ENCODE measurements around the gene TMEM50B. TPM values are rescaled to one million over a fixed set of nuclear protein-coding genes. Genes with fewer than 3 reads are reported as not detected.
A peak's percentile ranks its signal among the peaks of the same experiment; 100 is the strongest.

TMEM50B gene
- total RNA-seq, 3 donors from 2014 or later (not counting 1 experiment from before 2014, with no cell fraction given) = 34.5 to 42.1 (median 40.5) TPM

DNA sequence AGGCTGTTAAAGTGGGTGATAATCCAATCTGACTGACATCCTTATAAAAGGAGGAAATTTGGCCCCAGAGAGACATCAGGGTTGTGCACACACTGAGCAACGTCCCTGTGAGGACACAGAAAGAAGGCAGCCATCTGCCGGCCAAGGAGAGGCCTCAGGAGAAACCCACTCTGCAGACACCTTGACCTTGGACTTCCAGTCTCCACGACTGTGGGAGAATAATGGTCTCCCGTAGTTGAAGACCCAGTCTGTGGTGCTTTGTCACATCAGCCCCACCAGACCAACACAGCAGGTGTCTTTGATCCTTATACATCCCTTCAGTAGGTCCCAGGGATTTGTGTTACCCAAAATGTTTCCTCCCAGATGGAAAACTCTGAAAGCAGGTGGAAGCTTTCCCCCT, 16.0 kb upstream of the TMEM50B start:
- Mint-ChIP-seq H3K9me3 (no peaks in the 10 kb centered on the region), H3K27me3 (ENCODE audit: low read depth in 2 of 2) (peaks cover 7 to 11% of the 10 kb centered on the region in 2 donors), H3K4me3 (no peak overlapping the region), H3K36me3 (no peaks in the 10 kb centered on the region), H3K27ac (no peak overlapping the region), H3K4me1 (peaks cover 12 to 13% of the 10 kb centered on the region in 2 donors)
- DNase-seq (no peak), ATAC-seq (no peak)
- TF ChIP-seq, protein P1, sequence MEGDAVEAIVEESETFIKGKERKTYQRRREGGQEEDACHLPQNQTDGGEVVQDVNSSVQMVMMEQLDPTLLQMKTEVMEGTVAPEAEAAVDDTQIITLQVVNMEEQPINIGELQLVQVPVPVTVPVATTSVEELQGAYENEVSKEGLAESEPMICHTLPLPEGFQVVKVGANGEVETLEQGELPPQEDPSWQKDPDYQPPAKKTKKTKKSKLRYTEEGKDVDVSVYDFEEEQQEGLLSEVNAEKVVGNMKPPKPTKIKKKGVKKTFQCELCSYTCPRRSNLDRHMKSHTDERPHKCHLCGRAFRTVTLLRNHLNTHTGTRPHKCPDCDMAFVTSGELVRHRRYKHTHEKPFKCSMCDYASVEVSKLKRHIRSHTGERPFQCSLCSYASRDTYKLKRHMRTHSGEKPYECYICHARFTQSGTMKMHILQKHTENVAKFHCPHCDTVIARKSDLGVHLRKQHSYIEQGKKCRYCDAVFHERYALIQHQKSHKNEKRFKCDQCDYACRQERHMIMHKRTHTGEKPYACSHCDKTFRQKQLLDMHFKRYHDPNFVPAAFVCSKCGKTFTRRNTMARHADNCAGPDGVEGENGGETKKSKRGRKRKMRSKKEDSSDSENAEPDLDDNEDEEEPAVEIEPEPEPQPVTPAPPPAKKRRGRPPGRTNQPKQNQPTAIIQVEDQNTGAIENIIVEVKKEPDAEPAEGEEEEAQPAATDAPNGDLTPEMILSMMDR (IDR thresholded peaks at IDR 0.05) = no peak
- intact Hi-C loops (cut with micrococcal nuclease) = no loop called here
- Histone ChIP-seq H3K9me3 (ENCODE audit: control insufficient read depth, insufficient read depth, low read length) (no peaks in the 10 kb centered on the region), H3K4me3 (ENCODE audit: low read length) (no peak overlapping the region), H3K27ac (ENCODE audit: low read length) (no peak overlapping the region), H3K4me1 (ENCODE audit: control insufficient read depth, insufficient read depth, low read length) (peaks cover 8% of the 10 kb centered on the region), H3K27me3 (ENCODE audit: control insufficient read depth, insufficient read depth, low read length) (no peaks in the 10 kb centered on the region), H3K36me3 (ENCODE audit: control insufficient read depth, insufficient read depth, low read length) (no peaks in the 10 kb centered on the region)
- WGBS (ENCODE audit: insufficient coverage) = 74% methylated on average over 4 of the region's 4 CpGs

DNA sequence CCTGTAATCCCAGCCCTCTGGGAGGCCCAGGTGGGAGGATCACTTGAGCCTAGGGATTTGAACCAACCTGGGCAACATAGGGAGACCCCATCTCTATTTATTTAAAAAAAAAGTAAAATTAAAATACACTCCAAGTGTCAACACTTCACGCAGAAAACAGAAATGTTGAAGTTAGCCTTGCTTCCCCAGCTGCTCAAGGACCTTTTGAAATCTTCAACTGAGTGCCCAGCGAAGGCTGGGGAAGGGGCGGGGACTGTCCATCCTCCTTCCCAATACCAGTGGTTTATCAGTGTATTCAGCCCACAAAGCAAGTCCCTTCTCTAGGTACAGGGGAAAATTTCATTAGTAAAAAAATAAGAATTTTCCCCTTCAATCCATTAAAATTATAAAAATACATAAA, 14.0 kb upstream of the TMEM50B start:
- DNase-seq = no peak
- Histone ChIP-seq H3K27ac (ENCODE audit: low read length) (no peak overlapping the region), H3K9me3 (ENCODE audit: control insufficient read depth, insufficient read depth, low read length) (no peaks in the 10 kb centered on the region), H3K27me3 (ENCODE audit: control insufficient read depth, insufficient read depth, low read length) (no peaks in the 10 kb centered on the region), H3K36me3 (ENCODE audit: control insufficient read depth, insufficient read depth, low read length) (no peaks in the 10 kb centered on the region), H3K4me1 (ENCODE audit: control insufficient read depth, insufficient read depth, low read length) (peaks cover 8% of the 10 kb centered on the region), H3K4me3 (ENCODE audit: low read length) (no peak overlapping the region)
- intact Hi-C loops (cut with micrococcal nuclease) = no loop called here
- TF ChIP-seq, protein P1 (IDR thresholded peaks at IDR 0.05) = no peak
- no peaks in the 10 kb centered on the region for H3K36me3 Mint-ChIP-seq
- peaks cover 14% of the 10 kb centered on the region in 2 donors for H3K4me1 Mint-ChIP-seq
- H3K27ac Mint-ChIP-seq = no peak overlapping the region
- H3K27me3 Mint-ChIP-seq (ENCODE audit: low read depth in 2 of 2) = peaks cover 7 to 11% of the 10 kb centered on the region in 2 donors
- 97% methylated on average over 3 of the region's 3 CpGs for WGBS (ENCODE audit: insufficient coverage)
- no peaks in the 10 kb centered on the region for H3K9me3 Mint-ChIP-seq
- ATAC-seq = no peak
- no peak overlapping the region for H3K4me3 Mint-ChIP-seq

DNA sequence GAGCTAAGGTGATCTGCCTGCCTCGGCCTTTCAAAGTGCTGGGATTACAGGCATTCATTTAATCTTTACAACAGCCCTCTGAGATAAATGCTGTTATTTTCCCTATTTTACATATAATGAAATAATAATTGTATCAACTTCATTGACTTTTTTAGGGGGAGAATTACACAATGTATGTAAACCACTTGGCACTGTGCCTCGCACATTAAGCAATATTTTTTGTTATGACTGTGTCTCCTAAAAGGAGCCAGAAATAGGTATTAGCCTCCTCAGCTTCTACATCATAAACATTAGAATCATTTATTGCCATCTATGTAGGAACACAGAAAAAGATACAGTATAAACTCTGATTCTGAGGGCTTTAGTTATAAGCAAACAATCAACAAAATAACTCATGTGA, 12.8 kb upstream of the TMEM50B start:
- intact Hi-C loops (cut with micrococcal nuclease) = no loop called here
- TF ChIP-seq, protein P1 (IDR thresholded peaks at IDR 0.05) = no peak
- no peaks in the 10 kb centered on the region for H3K36me3 Mint-ChIP-seq
- Histone ChIP-seq H3K27me3 (ENCODE audit: control insufficient read depth, insufficient read depth, low read length) (no peaks in the 10 kb centered on the region), H3K4me3 (ENCODE audit: low read length) (no peak overlapping the region), H3K9me3 (ENCODE audit: control insufficient read depth, insufficient read depth, low read length) (no peaks in the 10 kb centered on the region), H3K27ac (ENCODE audit: low read length) (no peak overlapping the region), H3K4me1 (ENCODE audit: control insufficient read depth, insufficient read depth, low read length) (peaks cover 8% of the 10 kb centered on the region), H3K36me3 (ENCODE audit: control insufficient read depth, insufficient read depth, low read length) (no peaks in the 10 kb centered on the region)
- peak overlapping the region; percentile 50 for H3K4me3 Mint-ChIP-seq
- peaks cover 14% of the 10 kb centered on the region in 2 donors for H3K4me1 Mint-ChIP-seq
- DNase-seq (no peak), ATAC-seq (no peak)
- WGBS (ENCODE audit: insufficient coverage) = 100% methylated on average over 1 of the region's 2 CpGs
- no peaks in the 10 kb centered on the region for H3K9me3 Mint-ChIP-seq
- H3K27ac Mint-ChIP-seq = no peak overlapping the region
- peaks cover 7 to 11% of the 10 kb centered on the region in 2 donors for H3K27me3 Mint-ChIP-seq (ENCODE audit: low read depth in 2 of 2)

Measured in natural killer cell (primary cell).